Mesodermal cell (in vitro differentiated cells): ENCODE measurements around the gene CCDC187.

Source experiments
- H3K27ac ChIP-seq: 2 replicates; pipeline ENCODE4 v1.7.0; 2013; ENCODE audit warnings: mild to moderate bottlenecking, low read depth, low read length, moderate library complexity; ENCODE audit not compliant: severe bottlenecking
- H3K36me3 ChIP-seq: 2 replicates; pipeline ENCODE4 v1.7.1; 2013; ENCODE audit warnings: mild to moderate bottlenecking, low read length, moderate library complexity; ENCODE audit not compliant: control insufficient read depth, insufficient read depth
- H3K4me1 ChIP-seq: one replicate; pipeline ENCODE4 v1.7.1; 2013; ENCODE audit warnings: mild to moderate bottlenecking, low read length; ENCODE audit not compliant: insufficient read depth, control insufficient read depth, poor library complexity, severe bottlenecking
- H3K4me3 ChIP-seq: 2 replicates; pipeline ENCODE4 v1.7.0; 2013; ENCODE audit warnings: low read length, control low read depth, mild to moderate bottlenecking; ENCODE audit not compliant: insufficient read depth, poor library complexity, severe bottlenecking; ENCODE audit errors: extremely low read depth
- H3K9me3 ChIP-seq: 2 replicates; pipeline ENCODE4 v1.7.1; 2013; ENCODE audit warnings: mild to moderate bottlenecking, low read length, moderate library complexity; ENCODE audit not compliant: control insufficient read depth
- WGBS, 2 experiments: methylation state at CpG; one replicate each; pipeline ENCODE4 v1.1.5; 2013; ENCODE audit warnings: missing lambda C conversion rate in 2 of 2; ENCODE audit not compliant: insufficient coverage in 2 of 2; 5-methylcytosine and 5-hydroxymethylcytosine counted together

The CCDC187 gene

DNA sequence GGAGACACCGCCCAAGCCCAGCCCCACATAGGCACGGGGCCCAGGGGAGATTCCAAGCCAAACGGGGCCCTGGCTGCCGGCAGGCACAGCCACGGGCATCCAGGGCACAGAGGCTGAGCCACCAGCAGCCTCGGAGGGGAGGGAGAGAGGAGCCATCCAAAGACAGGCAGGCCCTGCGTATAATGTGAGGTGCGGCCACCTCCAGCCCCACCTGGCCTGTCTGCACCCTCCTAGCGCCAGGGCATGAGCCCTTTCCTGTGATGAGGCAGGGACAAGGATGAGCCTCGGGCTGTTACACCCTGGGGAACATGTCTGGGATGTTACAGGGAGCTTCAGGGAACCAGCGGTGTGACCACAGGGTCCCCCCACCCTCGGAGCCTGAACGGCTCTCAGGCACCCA, 1.1 kb upstream of the CCDC187 start:
- Histone ChIP-seq H3K27ac (no peak overlapping the region), H3K36me3 (no peaks in the 10 kb centered on the region), H3K4me3 (no peak overlapping the region), H3K9me3 (no peaks in the 10 kb centered on the region), H3K4me1 (no peaks in the 10 kb centered on the region)
- 89 to 91% methylated on average over 9 to 11 of the region's 13 CpGs for WGBS, 2 experiments

DNA sequence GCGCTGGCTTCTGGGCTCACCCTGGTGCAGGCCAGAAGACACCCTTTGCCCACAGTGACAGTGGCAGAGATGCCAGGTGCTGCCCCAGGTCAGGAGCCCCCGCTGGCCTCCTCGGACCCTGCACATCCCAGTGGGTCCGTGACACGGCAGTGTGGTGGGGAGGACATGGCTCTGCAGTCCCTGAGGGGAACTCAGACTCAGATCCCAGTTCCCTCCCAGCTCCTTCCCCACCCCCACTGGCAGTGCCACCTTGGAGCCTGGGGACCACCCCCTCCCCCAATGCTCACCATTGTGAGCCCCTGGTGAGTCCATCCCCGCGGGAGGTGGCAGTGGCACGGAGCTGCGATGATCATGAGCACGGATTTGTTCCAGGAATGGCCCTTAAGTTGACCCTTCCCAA, 562 bp upstream of the CCDC187 start:
- no peak overlapping the region for H3K4me3 ChIP-seq
- H3K9me3 ChIP-seq, result no peaks in the 10 kb centered on the region
- no peak overlapping the region for H3K27ac ChIP-seq
- no peaks in the 10 kb centered on the region for H3K4me1 ChIP-seq
- H3K36me3 ChIP-seq, result no peaks in the 10 kb centered on the region
- WGBS, 2 experiments, result 90 to 96% methylated on average over 8 of the region's 10 CpGs

DNA sequence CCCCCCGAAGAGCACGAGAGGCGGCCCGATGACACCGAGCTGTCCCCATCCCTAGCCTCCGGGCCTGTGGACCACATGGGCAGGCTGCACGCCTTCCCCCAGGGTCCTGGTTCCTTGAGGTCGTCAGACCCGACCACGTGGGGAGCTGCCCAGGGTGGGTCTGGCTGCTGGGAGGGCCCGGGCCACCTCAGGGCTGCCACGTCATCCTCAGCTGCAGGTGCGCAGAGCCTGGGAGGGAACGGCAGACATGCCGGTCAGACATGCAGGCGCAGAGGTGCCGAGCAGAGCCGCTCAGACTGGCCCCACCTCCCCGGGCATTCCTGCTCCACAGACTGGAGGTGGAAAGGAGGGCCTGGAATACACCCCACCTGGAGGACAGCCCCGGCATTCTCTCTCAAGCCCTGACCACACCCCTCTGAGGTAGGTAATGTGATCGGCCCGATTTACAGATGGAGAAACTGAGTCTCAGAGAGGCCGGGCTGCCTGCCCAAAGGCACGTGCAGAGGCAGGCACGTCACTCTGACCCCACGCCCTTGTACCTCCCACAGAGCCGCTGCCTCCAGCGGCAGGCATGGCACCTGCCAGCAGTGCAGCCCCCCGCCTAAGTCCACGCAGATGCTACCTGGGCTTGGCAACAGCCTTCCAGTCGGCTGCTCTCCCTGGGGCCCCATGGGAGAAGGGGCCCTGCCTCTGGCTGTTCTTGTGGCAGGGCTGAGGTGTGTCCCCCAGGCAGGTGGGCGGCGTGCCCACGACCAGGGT, 649 bp downstream of the CCDC187 start:
- Histone ChIP-seq H3K4me3 (no peak overlapping the region), H3K36me3 (no peaks in the 10 kb centered on the region), H3K27ac (no peak overlapping the region), H3K4me1 (no peaks in the 10 kb centered on the region), H3K9me3 (no peaks in the 10 kb centered on the region)
- 91 to 95% methylated on average over 25 to 33 of the region's 34 CpGs for WGBS, 2 experiments

DNA sequence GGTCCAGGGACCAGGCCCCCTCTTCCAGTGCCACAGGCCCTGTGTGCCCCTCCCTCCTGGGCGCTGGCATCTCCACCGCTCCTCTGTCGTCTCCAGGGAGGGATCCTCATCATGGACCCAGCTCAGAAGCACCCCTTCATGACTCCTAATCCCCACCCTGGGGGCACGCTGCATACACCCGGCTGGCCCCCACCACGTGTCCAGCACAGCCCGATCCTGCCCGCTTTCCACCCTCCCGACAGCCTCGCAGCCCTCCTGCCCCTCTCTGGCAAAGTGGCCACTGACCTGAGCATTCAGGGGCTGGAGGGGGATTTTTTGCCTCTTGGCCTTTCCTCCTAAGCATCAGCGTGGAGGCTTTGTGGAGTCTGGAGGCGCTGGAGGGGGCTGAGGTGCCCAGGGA, 1.4 kb downstream of the CCDC187 start:
- Histone ChIP-seq H3K9me3 (no peaks in the 10 kb centered on the region), H3K36me3 (no peaks in the 10 kb centered on the region), H3K4me1 (no peaks in the 10 kb centered on the region), H3K4me3 (no peak overlapping the region), H3K27ac (no peak overlapping the region)
- WGBS, 2 experiments, result 92 to 96% methylated on average over 12 of the region's 12 CpGs

DNA sequence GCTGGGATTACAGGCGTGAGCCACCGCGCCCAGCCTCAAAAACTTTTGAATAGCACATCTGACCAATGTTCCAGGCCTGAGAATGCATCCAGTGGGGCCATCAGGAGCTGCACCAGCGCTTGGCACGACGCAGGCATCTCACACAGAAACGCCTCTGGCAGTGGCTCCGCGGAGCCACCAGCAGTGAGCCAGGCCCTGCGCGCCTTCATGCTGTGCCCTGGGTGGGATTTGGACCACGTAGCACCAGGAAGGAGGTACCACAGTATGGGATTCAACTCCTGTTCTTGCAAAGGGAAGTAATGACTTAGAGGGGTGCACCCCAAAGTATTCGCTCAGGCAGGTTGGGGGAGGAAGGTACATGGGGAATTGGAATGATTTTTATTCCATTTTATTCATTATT, 3.0 kb downstream of the CCDC187 start:
- WGBS, 2 experiments, result 89 to 96% methylated on average over 11 to 12 of the region's 13 CpGs

DNA sequence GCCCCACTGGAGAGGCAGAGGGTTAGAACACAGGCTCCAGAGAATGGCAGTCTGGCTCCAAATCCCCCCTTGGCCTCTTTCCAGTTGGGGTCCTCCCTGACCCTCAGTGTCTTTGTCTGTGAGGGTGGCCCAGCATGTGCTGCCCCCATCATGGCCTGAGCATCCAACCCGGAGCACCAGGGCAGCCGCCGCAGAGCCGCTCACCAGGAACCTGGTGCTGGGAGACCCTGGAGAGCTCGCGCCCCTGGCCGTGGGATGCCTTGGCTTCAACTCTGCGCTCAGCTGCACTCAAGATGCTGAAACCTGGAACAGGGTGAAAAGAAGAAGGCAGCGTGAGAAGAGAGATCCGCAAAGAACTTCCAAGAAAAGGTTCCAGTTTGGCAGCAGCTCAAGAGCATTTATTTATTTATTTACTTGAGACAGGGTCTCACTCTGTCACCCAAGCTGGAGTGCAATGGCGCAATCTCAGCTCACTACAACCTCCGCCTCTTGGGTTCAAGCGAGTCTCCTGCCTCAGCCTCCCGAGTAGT, 3.8 kb downstream of the CCDC187 start:
- no peak overlapping the region for H3K4me3 ChIP-seq
- no peaks in the 10 kb centered on the region for H3K36me3 ChIP-seq
- no peak overlapping the region for H3K27ac ChIP-seq
- H3K9me3 ChIP-seq, result no peaks in the 10 kb centered on the region
- WGBS, 2 experiments, result 93 to 95% methylated on average over 13 to 14 of the region's 14 CpGs
- H3K4me1 ChIP-seq, result no peaks in the 10 kb centered on the region

More for the DNA sequence above, 3.0 kb downstream of the CCDC187 start:
- no peaks in the 10 kb centered on the region for H3K4me1 ChIP-seq
- no peak overlapping the region for H3K4me3 ChIP-seq
- H3K9me3 ChIP-seq, result no peaks in the 10 kb centered on the region
- H3K36me3 ChIP-seq, result no peaks in the 10 kb centered on the region
- no peak overlapping the region for H3K27ac ChIP-seq

DNA sequence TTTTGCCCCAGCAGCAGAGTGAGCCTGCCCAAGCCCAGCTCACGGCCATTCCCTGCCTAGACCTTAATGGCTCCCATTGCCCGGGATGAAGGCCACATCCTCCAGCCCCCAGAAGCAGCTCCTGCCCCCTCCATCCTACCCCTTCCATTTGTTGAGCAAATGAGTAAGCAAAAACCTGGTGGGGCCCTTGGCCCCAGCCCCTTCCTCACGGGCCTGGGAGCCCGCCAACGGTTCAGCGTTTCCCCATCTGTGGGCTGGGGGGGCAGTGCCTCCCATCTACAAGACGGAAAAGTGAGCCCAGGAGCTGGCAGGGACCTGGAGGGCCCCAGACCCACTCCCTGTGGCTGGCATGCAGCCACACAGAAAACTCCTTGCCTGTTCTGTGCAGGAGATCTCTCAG, 4.4 kb downstream of the CCDC187 start:
- 85 to 93% methylated on average over 5 to 6 of the region's 7 CpGs for WGBS, 2 experiments
- Histone ChIP-seq H3K9me3 (no peaks in the 10 kb centered on the region), H3K27ac (no peak overlapping the region), H3K36me3 (no peaks in the 10 kb centered on the region), H3K4me1 (no peaks in the 10 kb centered on the region), H3K4me3 (no peak overlapping the region)

DNA sequence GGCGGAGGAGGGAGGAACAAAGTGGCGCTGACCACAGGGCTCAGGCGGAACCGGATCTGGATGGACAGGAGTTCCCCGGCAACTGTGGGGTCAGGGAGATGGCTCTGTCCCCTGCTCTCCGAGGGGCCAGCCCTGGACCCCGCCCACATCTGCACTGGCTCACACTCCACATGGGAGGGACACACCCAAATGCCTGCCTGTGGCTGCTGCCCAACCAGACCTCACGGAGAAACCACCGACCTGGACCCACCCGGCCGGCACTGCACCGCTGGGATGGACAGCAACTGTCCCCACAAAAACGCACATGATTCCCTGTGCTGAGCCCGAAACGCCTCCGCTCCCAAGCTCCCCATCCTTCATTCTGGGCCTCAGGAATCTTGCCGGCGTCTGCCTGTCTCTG, 4.8 kb downstream of the CCDC187 start:
- no peaks in the 10 kb centered on the region for H3K9me3 ChIP-seq
- 87 to 92% methylated on average over 15 to 17 of the region's 18 CpGs for WGBS, 2 experiments

DNA sequence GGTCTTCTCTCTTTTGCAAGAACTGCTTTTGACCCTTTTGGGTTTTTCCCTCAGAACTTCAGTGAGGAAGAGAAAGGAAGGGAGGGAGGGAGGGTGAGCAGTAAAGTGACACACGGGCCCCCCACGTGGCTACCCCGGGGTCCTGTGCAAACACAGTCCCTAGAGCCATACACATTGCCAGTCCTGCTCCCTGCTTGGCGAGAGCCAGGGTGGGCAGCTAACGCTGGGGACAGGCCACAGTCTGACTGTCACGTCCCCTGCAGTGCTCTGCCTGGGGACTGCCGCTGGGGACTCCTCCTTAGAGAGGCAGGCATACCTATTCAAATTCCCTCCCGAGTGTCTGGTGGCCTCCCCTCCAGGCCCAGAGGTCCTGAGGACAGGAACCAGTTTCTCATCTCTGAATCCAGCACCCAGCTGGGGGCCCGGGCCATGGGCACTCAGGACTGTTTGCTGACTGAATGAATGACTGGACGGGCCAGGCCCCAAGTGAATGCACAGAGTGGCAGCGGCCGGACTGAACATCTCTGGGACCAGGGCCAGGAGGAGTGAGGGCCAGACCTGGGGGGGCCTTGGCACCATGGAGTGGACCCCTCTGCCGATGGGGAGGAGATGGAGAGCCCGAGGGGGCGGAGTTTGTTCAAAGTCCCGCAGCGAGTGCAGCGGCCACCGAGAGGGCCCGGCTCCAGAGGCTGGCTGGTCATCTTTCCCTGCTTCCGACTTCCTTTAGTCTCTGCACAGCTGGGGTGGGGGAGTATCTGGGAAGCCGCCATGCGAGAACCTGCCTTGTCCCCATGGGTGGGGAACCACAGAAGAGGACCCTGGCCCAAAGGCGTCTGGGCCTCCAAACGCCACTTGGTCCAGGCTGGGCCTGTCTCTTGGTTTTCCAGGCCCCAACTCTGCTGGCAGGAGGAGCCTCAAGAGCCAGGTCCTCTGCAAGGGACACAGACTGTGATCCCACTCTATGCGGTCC, 5.8 kb downstream of the CCDC187 start:
- Histone ChIP-seq H3K4me3 (no peak overlapping the region), H3K4me1 (no peaks in the 10 kb centered on the region), H3K9me3 (no peaks in the 10 kb centered on the region), H3K27ac (no peak overlapping the region), H3K36me3 (no peaks in the 10 kb centered on the region)
- 76 to 79% methylated on average over 20 to 26 of the region's 26 CpGs for WGBS, 2 experiments

More for the DNA sequence above, 4.8 kb downstream of the CCDC187 start:
- H3K36me3 ChIP-seq, result no peaks in the 10 kb centered on the region
- no peaks in the 10 kb centered on the region for H3K4me1 ChIP-seq
- H3K27ac ChIP-seq, result no peak overlapping the region
- H3K4me3 ChIP-seq, result no peak overlapping the region

DNA sequence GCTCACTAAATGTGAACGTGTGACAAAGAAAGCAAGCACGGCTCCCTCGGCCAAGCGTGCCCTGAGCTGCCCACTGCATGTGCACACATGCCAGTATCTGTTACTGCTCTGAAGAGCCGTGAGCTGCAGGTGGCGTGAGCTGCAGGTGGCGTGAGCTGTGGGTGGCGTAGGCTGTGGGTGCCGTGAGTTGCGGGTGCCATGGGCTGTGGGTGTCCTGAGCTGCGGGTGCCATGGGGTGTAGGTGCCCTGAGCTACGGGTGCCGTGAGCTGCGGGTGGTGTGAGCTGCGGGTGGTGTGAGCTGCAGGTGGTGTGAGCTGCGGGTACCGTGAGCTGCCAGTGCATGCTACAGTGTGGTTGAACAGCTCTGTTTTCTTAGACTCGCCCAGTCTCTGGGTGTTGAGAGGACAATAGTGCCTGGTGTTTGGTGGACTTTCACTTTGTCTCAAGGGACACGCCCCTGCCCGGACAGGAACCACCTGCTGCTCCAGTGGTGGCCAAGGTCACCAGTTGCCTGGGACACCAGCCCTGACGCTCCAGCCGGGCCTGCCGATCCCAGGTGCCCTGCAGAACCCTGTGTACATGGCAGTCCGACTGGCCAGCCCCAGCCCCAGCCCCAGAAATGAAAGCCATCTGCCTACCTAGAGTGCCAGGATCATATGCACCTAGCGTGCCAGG, 6.7 kb downstream of the CCDC187 start:
- Histone ChIP-seq H3K4me3 (no peak overlapping the region), H3K9me3 (no peaks in the 10 kb centered on the region), H3K36me3 (no peaks in the 10 kb centered on the region), H3K4me1 (no peaks in the 10 kb centered on the region), H3K27ac (no peak overlapping the region)
- WGBS, 2 experiments, result 86 to 91% methylated on average over 23 to 24 of the region's 25 CpGs
